Neural progenitor cell (in vitro differentiated cells): ENCODE results near the gene MXRA8. TPM values are rescaled to one million over a fixed set of nuclear protein-coding genes. Genes with fewer than 3 reads are reported as not detected.
A peak's percentile ranks its signal among the peaks of the same experiment; 100 is the strongest.

ENCODE experiments used
- DNase-seq: peaks from one replicate; pipeline ENCODE4 v3.0.0-alpha.2; 2016; ENCODE audit warnings: low spot score
- H2AFZ ChIP-seq: fragments of 200-600 bp; sonication (generic); replicated peaks from 2 replicates; pipeline ENCODE4 v1.6.1; 2016; ENCODE audit warnings: antibody characterized with exemption
- H3F3A ChIP-seq: fragments of 200-600 bp; sonication (generic); 2 replicates; pipeline ENCODE4 v1.6.1; 2016; ENCODE audit warnings: antibody characterized with exemption, low read depth
- H3K27ac ChIP-seq: fragments of 200-600 bp; sonication (generic); 2 replicates; pipeline ENCODE4 v1.5.1; 2016; ENCODE audit warnings: mild to moderate bottlenecking
- H3K27me3 ChIP-seq: fragments of 200-600 bp; sonication (generic); 2 replicates; pipeline ENCODE4 v1.6.1; 2016; ENCODE audit warnings: mild to moderate bottlenecking, moderate library complexity
- H3K36me3 ChIP-seq: fragments of 200-600 bp; sonication (generic); 2 replicates; pipeline ENCODE4 v1.5.1; 2016
- H3K4me1 ChIP-seq: fragments of 200-600 bp; sonication (generic); 2 replicates; pipeline ENCODE4 v1.6.1; 2016; ENCODE audit warnings: mixed run types
- H3K4me2 ChIP-seq: fragments of 200-600 bp; sonication (generic); 2 replicates; pipeline ENCODE4 v1.6.1; 2016
- H3K4me3 ChIP-seq: fragments of 200-600 bp; sonication (generic); 2 replicates; pipeline ENCODE4 v1.5.1; 2016
- H3K79me2 ChIP-seq: fragments of 200-600 bp; sonication (generic); 2 replicates; pipeline ENCODE4 v1.6.1; 2016; ENCODE audit warnings: low read depth
- H3K9ac ChIP-seq: fragments of 200-600 bp; sonication (generic); 2 replicates; pipeline ENCODE4 v1.6.1; 2016
- H3K9me3 ChIP-seq: fragments of 200-600 bp; sonication (generic); 2 replicates; pipeline ENCODE4 v1.5.1; 2016; ENCODE audit warnings: low read depth
- H4K20me1 ChIP-seq: fragments of 200-600 bp; sonication (generic); 2 replicates; pipeline ENCODE4 v1.6.1; 2016; ENCODE audit warnings: low read depth
- H3K27ac Mint-ChIP-seq: 3 replicates; pipeline ENCODE4 v1.8.0; 2021; ENCODE audit warnings: mixed read lengths
- H3K27me3 Mint-ChIP-seq: 2 replicates; pipeline ENCODE4 v1.8.0; 2022; ENCODE audit warnings: low read depth, mild to moderate bottlenecking, inconsistent platforms, moderate library complexity, mixed read lengths; ENCODE audit not compliant: insufficient read depth
- H3K36me3 Mint-ChIP-seq: 3 replicates; pipeline ENCODE4 v1.8.0; 2021; ENCODE audit warnings: mixed read lengths
- H3K4me1 Mint-ChIP-seq: 3 replicates; pipeline ENCODE4 v1.8.0; 2021; ENCODE audit warnings: mixed read lengths
- H3K4me3 Mint-ChIP-seq: 3 replicates; pipeline ENCODE4 v1.8.0; 2021; ENCODE audit warnings: mild to moderate bottlenecking, moderate library complexity, mixed read lengths
- H3K9me3 Mint-ChIP-seq: 3 replicates; pipeline ENCODE4 v1.8.0; 2020; ENCODE audit warnings: mixed read lengths
- EZH2 ChIP-seq: fragments of 200-600 bp; sonication (generic); IDR thresholded peaks from 2 replicates; pipeline ENCODE4 v1.6.1; 2017; ENCODE audit warnings: antibody characterized with exemption, mild to moderate bottlenecking, moderate library complexity
- EZH2phosphoT487 ChIP-seq: fragments of 200-600 bp; sonication (generic); IDR thresholded peaks from 2 replicates; pipeline ENCODE4 v1.6.1; 2017; ENCODE audit warnings: antibody characterized with exemption
- total RNA-seq: library from RNA; depleted of rRNA; stranded (reverse); fragments of >200 nt; gene quantifications from 2 replicates; pipeline ENCODE4 v1.2.3, GENCODE V29; 2015; ENCODE audit warnings: low replicate concordance
- TF ChIP-seq, protein P1 (sequence below): fragments of 200-600 bp; sonication (generic); IDR thresholded peaks from 2 replicates; pipeline ENCODE4 v1.5.1; 2017; ENCODE audit warnings: antibody characterized with exemption, mild to moderate bottlenecking

The MXRA8 gene
- total RNA-seq, 1 donor from 2014 or later: 6.8 TPM

DNA sequence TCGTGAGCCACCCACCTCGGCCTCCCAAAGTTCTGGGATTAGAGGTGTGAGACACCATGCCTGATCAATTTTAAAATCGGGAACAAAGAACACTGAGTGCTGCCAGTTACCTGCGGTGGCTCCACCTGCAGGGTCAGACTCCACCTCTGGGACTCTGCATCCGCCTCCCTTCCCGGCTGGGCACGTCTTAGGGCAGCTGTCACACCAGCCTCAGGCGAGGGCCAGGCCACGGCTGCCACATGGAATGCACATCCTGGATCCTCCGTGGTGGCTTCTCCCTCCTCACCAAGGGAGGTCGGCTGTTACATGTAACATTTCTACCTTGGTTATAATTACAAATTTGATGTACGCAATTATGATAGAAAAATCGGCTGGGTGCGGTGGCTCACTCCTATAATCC lies 5.9 kb upstream of the MXRA8 start:
- H3K36me3 Mint-ChIP-seq: no peaks in the 10 kb centered on the region
- H3K4me3 Mint-ChIP-seq: no peak overlapping the region
- peaks cover 22% of the 10 kb centered on the region for H3K4me1 Mint-ChIP-seq
- no peak for DNase-seq
- H3K27ac Mint-ChIP-seq: no peak overlapping the region
- H2AFZ ChIP-seq: no peak overlapping the region
- peaks cover 15% of the 10 kb centered on the region for H3K4me1 ChIP-seq
- no peak overlapping the region for H3K27ac ChIP-seq
- H3K4me3 ChIP-seq: no peak overlapping the region
- no peaks in the 10 kb centered on the region for H3K79me2 ChIP-seq
- H3K36me3 ChIP-seq: no peaks in the 10 kb centered on the region
- H4K20me1 ChIP-seq: no peaks in the 10 kb centered on the region
- H3K9ac ChIP-seq: no peak overlapping the region
- TF ChIP-seq EZH2phosphoT487 (no peak), EZH2 (no peak)
- TF ChIP-seq, protein P1, sequence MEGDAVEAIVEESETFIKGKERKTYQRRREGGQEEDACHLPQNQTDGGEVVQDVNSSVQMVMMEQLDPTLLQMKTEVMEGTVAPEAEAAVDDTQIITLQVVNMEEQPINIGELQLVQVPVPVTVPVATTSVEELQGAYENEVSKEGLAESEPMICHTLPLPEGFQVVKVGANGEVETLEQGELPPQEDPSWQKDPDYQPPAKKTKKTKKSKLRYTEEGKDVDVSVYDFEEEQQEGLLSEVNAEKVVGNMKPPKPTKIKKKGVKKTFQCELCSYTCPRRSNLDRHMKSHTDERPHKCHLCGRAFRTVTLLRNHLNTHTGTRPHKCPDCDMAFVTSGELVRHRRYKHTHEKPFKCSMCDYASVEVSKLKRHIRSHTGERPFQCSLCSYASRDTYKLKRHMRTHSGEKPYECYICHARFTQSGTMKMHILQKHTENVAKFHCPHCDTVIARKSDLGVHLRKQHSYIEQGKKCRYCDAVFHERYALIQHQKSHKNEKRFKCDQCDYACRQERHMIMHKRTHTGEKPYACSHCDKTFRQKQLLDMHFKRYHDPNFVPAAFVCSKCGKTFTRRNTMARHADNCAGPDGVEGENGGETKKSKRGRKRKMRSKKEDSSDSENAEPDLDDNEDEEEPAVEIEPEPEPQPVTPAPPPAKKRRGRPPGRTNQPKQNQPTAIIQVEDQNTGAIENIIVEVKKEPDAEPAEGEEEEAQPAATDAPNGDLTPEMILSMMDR: no peak
- peaks cover 3% of the 10 kb centered on the region for H3K27me3 ChIP-seq
- H3K9me3 Mint-ChIP-seq: no peaks in the 10 kb centered on the region
- peaks cover 4% of the 10 kb centered on the region for H3K27me3 Mint-ChIP-seq
- no peak overlapping the region for H3K4me2 ChIP-seq
- H3F3A ChIP-seq: peaks cover 36% of the 10 kb centered on the region
- no peaks in the 10 kb centered on the region for H3K9me3 ChIP-seq

DNA sequence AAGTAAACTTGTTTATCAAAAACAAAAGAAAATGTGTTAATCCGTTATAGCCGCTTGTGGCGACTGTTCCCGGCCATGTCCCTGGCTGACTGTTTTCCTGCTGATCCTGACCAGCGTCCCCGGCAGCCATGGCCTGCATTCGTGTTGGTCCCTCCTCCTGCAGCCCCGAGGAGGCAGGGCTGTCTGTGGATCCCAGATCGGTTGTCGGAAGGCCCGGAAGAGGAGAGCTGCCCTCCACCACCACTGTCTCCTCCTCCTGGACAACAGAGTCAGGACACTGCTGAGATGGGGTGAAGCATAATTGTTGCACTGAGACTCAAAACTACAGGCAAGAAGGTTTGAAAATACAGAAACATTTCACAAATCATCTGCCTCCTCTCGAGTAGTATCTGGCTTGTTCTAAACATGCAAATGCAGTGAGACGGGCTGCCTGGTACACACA lies 3.6 kb upstream of the MXRA8 start:
- Histone ChIP-seq H3K4me3 (no peak overlapping the region), H3K4me1 (peaks cover 37% of the 10 kb centered on the region), H3K4me2 (no peak overlapping the region), H3K27me3 (peaks cover 3% of the 10 kb centered on the region), H3K36me3 (no peaks in the 10 kb centered on the region), H4K20me1 (no peaks in the 10 kb centered on the region), H3K9me3 (no peaks in the 10 kb centered on the region), H2AFZ (peak overlapping the region; percentile 85), H3K79me2 (no peaks in the 10 kb centered on the region), H3F3A (peaks cover 49% of the 10 kb centered on the region), H3K27ac (no peak overlapping the region), H3K9ac (no peak overlapping the region)
- TF ChIP-seq EZH2phosphoT487 (no peak), EZH2 (no peak)
- TF ChIP-seq, protein P1: no peak
- H3K9me3 Mint-ChIP-seq: no peaks in the 10 kb centered on the region
- no peak overlapping the region for H3K4me3 Mint-ChIP-seq
- peaks cover 40% of the 10 kb centered on the region for H3K4me1 Mint-ChIP-seq
- peaks cover 11% of the 10 kb centered on the region for H3K27me3 Mint-ChIP-seq
- no peak for DNase-seq
- H3K36me3 Mint-ChIP-seq: no peaks in the 10 kb centered on the region
- H3K27ac Mint-ChIP-seq: peak overlapping the region; percentile 82

DNA sequence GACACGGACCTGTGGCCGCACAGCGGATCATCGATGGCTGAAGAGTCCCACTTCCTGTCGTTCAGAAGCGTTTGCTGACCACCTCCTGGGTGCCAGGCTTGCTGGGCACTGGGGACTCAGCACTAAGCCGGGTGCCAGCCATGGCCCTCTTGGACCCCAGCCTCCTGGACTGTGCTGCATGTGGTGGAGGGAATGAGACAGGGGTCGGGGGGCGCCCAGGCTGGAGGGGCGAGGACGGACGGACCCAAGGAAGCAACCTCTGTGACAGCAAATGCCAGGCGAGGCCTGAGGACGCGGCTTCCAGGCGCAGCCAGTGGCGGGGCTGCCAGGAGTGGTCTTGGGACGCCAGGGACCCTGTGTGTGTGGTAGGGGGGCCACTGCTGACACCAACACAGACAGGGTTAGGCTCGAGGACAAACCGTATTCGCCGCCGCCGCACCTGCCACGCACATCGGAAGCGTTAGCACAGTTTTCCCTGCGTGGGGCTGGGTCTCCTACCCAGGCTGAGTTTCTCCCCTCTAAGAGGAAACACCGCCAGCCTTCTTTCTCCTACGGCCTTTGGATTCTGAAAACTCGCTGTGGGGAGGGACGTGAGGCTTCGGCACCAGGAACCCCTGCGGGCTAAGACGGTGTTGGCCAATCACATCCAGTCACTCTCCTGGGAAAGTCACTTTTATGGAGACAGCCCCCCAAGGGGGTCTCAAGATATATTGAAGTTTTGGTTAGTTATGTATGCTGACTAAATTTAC lies 3.1 kb upstream of the MXRA8 start:
- H2AFZ ChIP-seq: no peak overlapping the region
- H3K36me3 ChIP-seq: no peaks in the 10 kb centered on the region
- H3K9me3 ChIP-seq: no peaks in the 10 kb centered on the region
- no peak for TF ChIP-seq EZH2
- no peak for TF ChIP-seq EZH2phosphoT487
- TF ChIP-seq, protein P1: no peak
- Mint-ChIP-seq H3K27me3 (peaks cover 11% of the 10 kb centered on the region), H3K36me3 (no peaks in the 10 kb centered on the region), H3K9me3 (no peaks in the 10 kb centered on the region), H3K27ac (peak overlapping the region; percentile 58), H3K4me3 (peak overlapping the region; percentile 15), H3K4me1 (peaks cover 41% of the 10 kb centered on the region)
- no peak overlapping the region for H3K27ac ChIP-seq
- H3K4me2 ChIP-seq: no peak overlapping the region
- H3F3A ChIP-seq: peaks cover 52% of the 10 kb centered on the region
- DNase-seq: no peak
- H3K4me1 ChIP-seq: peaks cover 43% of the 10 kb centered on the region
- peaks cover 3% of the 10 kb centered on the region for H3K27me3 ChIP-seq
- no peaks in the 10 kb centered on the region for H4K20me1 ChIP-seq
- H3K9ac ChIP-seq: no peak overlapping the region
- no peak overlapping the region for H3K4me3 ChIP-seq
- H3K79me2 ChIP-seq: no peaks in the 10 kb centered on the region
